ENCODE data around the gene GALM. TPM values are rescaled to one million over a fixed set of nuclear protein-coding genes. Genes with fewer than 3 reads are reported as not detected.

The GALM gene
- total and polyA plus RNA-seq, 2 of the 13 experiments (the other 11 are each of a cell fraction or from before 2014, with no cell fraction given) = 65.5 to 90.0 TPM

DNA sequence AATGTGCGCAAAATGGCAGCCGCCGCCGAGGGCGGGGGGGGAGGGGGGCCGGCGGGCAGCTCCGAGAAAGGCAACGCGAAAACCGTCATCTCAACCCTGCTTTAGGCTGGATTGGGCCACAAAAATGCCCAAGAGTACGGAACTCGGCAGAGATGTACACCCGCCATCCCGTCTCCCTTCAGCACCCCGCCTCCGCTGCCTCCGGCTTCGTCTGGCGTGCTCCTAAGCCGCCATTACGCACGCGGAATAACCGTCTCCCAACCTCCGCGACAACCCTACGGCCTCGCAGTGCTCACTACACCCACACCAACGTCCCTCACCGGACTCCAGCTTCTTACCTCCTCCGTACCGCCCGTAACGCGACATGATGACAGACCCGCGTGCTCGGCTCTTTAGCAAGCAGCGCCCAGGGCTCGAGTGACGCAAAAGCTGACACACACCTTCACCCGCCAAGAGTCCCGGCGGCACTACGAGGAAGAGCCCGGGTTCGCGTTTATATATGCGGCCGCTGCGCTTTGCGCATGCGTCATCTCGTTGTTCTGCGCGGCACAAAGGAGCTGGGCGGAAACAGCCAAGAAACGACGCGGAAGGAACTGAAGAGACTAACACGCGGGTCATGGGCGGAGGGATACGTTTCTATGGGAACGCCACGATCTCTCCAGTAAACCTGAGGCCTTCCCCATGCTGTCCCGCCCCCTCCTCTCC is 85.1 kb downstream of the GALM start, which contains the start of gene SRSF7 (continued):
- TF ChIP-seq ZNF781 (CRISPR knock-in tag; IDR thresholded peaks at IDR 0.05; ENCODE audit: borderline replicate concordance, not compliant biosample characterization) (peak; percentile 99), ZNF296 (CRISPR knock-in tag; conservative IDR thresholded peaks at IDR 0.05) (peak; percentile 93), KLF15 (CRISPR knock-in tag; IDR thresholded peaks at IDR 0.05; ENCODE audit: borderline replicate concordance) (0 out of 2 replicates have a peak, but pooled peaks have one; percentile 84), MTF2 (CRISPR knock-in tag; IDR thresholded peaks at IDR 0.05; ENCODE audit: borderline replicate concordance) (no peak), XRCC5 (optimal IDR thresholded peaks at IDR 0.05; ENCODE audit: low read length) (no peak), CBX5 (CRISPR knock-in tag; IDR thresholded peaks at IDR 0.05; ENCODE audit: borderline replicate concordance) (0 out of 2 replicates have a peak, but pooled peaks have one; percentile 22), CAMTA2 (CRISPR knock-in tag; IDR thresholded peaks at IDR 0.05; ENCODE audit: borderline replicate concordance) (peak; percentile 98), ZNF12 (CRISPR knock-in tag; IDR thresholded peaks at IDR 0.05) (peak; percentile 56; the same call in 1 of the 2 replicates), ZFP36 (IDR thresholded peaks at IDR 0.05; ENCODE audit: borderline replicate concordance, low read depth, low read length, partially characterized antibody) (no peak), MBD4 (IDR thresholded peaks at IDR 0.05; ENCODE audit: borderline replicate concordance, low read length) (no peak), SETDB1 (CRISPR knock-in tag; IDR thresholded peaks at IDR 0.05; ENCODE audit: borderline replicate concordance) (no peak), RXRB (CRISPR knock-in tag; IDR thresholded peaks at IDR 0.05; ENCODE audit: borderline replicate concordance) (peak; percentile 62; the same call in 1 of the 2 replicates), KAT8 (CRISPR knock-in tag; IDR thresholded peaks at IDR 0.05) (peak; percentile 80), ZZZ3 (CRISPR knock-in tag; IDR thresholded peaks at IDR 0.05; ENCODE audit: borderline replicate concordance) (no peak), NFKBIZ (CRISPR knock-in tag; IDR thresholded peaks at IDR 0.05) (peak; percentile 75)
- TF ChIP-seq, protein P1, sequence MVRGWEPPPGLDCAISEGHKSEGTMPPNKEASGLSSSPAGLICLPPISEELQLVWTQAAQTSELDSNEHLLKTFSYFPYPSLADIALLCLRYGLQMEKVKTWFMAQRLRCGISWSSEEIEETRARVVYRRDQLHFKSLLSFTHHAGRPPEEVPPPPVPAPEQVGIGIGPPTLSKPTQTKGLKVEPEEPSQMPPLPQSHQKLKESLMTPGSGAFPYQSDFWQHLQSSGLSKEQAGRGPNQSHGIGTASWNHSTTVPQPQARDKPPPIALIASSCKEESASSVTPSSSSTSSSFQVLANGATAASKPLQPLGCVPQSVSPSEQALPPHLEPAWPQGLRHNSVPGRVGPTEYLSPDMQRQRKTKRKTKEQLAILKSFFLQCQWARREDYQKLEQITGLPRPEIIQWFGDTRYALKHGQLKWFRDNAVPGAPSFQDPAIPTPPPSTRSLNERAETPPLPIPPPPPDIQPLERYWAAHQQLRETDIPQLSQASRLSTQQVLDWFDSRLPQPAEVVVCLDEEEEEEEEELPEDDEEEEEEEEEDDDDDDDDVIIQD (CRISPR knock-in tag; IDR thresholded peaks at IDR 0.05; ENCODE audit: low read depth) = peak; percentile 93; the same call in 1 of the 2 replicates
- TF ChIP-seq, protein P2, sequence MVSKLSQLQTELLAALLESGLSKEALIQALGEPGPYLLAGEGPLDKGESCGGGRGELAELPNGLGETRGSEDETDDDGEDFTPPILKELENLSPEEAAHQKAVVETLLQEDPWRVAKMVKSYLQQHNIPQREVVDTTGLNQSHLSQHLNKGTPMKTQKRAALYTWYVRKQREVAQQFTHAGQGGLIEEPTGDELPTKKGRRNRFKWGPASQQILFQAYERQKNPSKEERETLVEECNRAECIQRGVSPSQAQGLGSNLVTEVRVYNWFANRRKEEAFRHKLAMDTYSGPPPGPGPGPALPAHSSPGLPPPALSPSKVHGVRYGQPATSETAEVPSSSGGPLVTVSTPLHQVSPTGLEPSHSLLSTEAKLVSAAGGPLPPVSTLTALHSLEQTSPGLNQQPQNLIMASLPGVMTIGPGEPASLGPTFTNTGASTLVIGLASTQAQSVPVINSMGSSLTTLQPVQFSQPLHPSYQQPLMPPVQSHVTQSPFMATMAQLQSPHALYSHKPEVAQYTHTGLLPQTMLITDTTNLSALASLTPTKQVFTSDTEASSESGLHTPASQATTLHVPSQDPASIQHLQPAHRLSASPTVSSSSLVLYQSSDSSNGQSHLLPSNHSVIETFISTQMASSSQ (IDR thresholded peaks at IDR 0.05; ENCODE audit: low read depth) = no peak; the same call in 1 of the 2 replicates
- TF ChIP-seq, protein P2 (CRISPR knock-in tag; IDR thresholded peaks at IDR 0.05; ENCODE audit: borderline replicate concordance) = peak; percentile 75
- TF ChIP-seq, protein P3, sequence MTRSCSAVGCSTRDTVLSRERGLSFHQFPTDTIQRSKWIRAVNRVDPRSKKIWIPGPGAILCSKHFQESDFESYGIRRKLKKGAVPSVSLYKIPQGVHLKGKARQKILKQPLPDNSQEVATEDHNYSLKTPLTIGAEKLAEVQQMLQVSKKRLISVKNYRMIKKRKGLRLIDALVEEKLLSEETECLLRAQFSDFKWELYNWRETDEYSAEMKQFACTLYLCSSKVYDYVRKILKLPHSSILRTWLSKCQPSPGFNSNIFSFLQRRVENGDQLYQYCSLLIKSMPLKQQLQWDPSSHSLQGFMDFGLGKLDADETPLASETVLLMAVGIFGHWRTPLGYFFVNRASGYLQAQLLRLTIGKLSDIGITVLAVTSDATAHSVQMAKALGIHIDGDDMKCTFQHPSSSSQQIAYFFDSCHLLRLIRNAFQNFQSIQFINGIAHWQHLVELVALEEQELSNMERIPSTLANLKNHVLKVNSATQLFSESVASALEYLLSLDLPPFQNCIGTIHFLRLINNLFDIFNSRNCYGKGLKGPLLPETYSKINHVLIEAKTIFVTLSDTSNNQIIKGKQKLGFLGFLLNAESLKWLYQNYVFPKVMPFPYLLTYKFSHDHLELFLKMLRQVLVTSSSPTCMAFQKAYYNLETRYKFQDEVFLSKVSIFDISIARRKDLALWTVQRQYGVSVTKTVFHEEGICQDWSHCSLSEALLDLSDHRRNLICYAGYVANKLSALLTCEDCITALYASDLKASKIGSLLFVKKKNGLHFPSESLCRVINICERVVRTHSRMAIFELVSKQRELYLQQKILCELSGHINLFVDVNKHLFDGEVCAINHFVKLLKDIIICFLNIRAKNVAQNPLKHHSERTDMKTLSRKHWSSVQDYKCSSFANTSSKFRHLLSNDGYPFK (CRISPR knock-in tag; IDR thresholded peaks at IDR 0.05; ENCODE audit: borderline replicate concordance) = peak; percentile 90; the same call in 1 of the 2 replicates
- TF ChIP-seq, protein P4, sequence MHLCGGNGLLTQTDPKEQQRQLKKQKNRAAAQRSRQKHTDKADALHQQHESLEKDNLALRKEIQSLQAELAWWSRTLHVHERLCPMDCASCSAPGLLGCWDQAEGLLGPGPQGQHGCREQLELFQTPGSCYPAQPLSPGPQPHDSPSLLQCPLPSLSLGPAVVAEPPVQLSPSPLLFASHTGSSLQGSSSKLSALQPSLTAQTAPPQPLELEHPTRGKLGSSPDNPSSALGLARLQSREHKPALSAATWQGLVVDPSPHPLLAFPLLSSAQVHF (CRISPR knock-in tag; IDR thresholded peaks at IDR 0.05) = peak; percentile 93

Measured in HepG2 (cell line).